HepG2 (cell line): ENCODE results near the gene TRUB1. TPM values are rescaled to one million over a fixed set of nuclear protein-coding genes. Genes with fewer than 3 reads are reported as not detected.

Source experiments
- CAMTA2 ChIP-seq: sonication (generic); formaldehyde crosslinking; IDR thresholded peaks from 2 replicates; pipeline ENCODE4 v1.4.0; 2020; ENCODE audit warnings: mild to moderate bottlenecking, missing genetic modification reagents, borderline replicate concordance
- CBX2 ChIP-seq, 2 experiments: fragments of 200-600 bp in 1 of 2; sonication (generic); formaldehyde crosslinking in 1 of 2; IDR thresholded peaks; 2 replicates each; pipeline versions ENCODE4 v1.7.0 to v1.8.1; 2018 to 2022; ENCODE audit warnings: low read depth in 2 of 2, low read length in 1 of 2, mild to moderate bottlenecking in 1 of 2, missing genetic modification reagents in 1 of 2
- FOSL2 ChIP-seq: sonication (generic); formaldehyde crosslinking; IDR thresholded peaks from 2 replicates; pipeline ENCODE4 v1.4.0; 2020; ENCODE audit warnings: missing genetic modification reagents
- HOXA5 ChIP-seq: sonication (generic); formaldehyde crosslinking; IDR thresholded peaks from 2 replicates; pipeline ENCODE4 v1.4.0; 2020; ENCODE audit warnings: missing genetic modification reagents
- ZNF746 ChIP-seq: sonication (generic); formaldehyde crosslinking; IDR thresholded peaks from 2 replicates; pipeline ENCODE4 v1.8.0; 2022; ENCODE audit warnings: mild to moderate bottlenecking, missing genetic modification reagents
- ZNF749 ChIP-seq: sonication (generic); formaldehyde crosslinking; IDR thresholded peaks from 2 replicates; pipeline ENCODE4 v1.8.0; 2022; ENCODE audit warnings: mild to moderate bottlenecking, missing genetic modification reagents, moderate library complexity, borderline replicate concordance
- ZSCAN12 ChIP-seq: sonication (generic); formaldehyde crosslinking; IDR thresholded peaks from 2 replicates; pipeline ENCODE4 v1.9.0; 2021; ENCODE audit warnings: mild to moderate bottlenecking, missing genetic modification reagents
- polyA plus RNA-seq, 8 experiments: library from polyadenylated mRNA; depleted of rRNA in 3 of 8; stranded (reverse) in 7 of 8; unstranded in 1 of 8; fragments of >200 nt; fragmentation: Illumina TruSeq in 4 of 8; extraction: Trizol in 4 of 8; gene quantifications; 2 replicates each; pipeline versions ENCODE4 v1.2.1 to v1.2.3, GENCODE V29; 2011 to 2016; ENCODE audit warnings: low read depth in 4 of 8, missing spikeins in 1 of 8, mixed read lengths in 1 of 8; ENCODE audit not compliant: insufficient read depth in 1 of 8
- total RNA-seq, 5 experiments: library from RNA; depleted of rRNA; stranded (reverse); fragments of >200 nt; fragmentation: Illumina TruSeq; extraction: Trizol; gene quantifications; 2 replicates each; pipeline ENCODE4 v1.2.3, GENCODE V29; 2016; ENCODE audit warnings: low read depth in 1 of 5
- TF ChIP-seq, protein P1 (sequence below): sonication (generic); formaldehyde crosslinking; IDR thresholded peaks from 2 replicates; pipeline ENCODE4 v1.5.1; 2020; ENCODE audit warnings: missing genetic modification reagents, mild to moderate bottlenecking, borderline replicate concordance
- TF ChIP-seq, protein P2 (sequence below): sonication (generic); formaldehyde crosslinking; IDR thresholded peaks from 2 replicates; pipeline ENCODE4; 2020; ENCODE audit warnings: missing genetic modification reagents, mild to moderate bottlenecking, borderline replicate concordance
- TF ChIP-seq, protein P3 (sequence below): sonication (generic); formaldehyde crosslinking; IDR thresholded peaks from 2 replicates; pipeline ENCODE4 v1.4.0; 2020; ENCODE audit warnings: missing genetic modification reagents
- TF ChIP-seq, protein P4 (sequence below): sonication (generic); formaldehyde crosslinking; IDR thresholded peaks from 2 replicates; pipeline ENCODE4 v1.5.0; 2020; ENCODE audit warnings: mild to moderate bottlenecking, missing genetic modification reagents, borderline replicate concordance
- TF ChIP-seq, protein P5 (sequence below): sonication (generic); formaldehyde crosslinking; IDR thresholded peaks from 2 replicates; pipeline ENCODE4 v1.4.0; 2020; ENCODE audit warnings: mild to moderate bottlenecking, missing genetic modification reagents

The TRUB1 gene
- total and polyA plus RNA-seq, 2 of the 13 experiments (the other 11 are each of a cell fraction or from before 2014, with no cell fraction given), result 10.6 to 38.9 TPM

DNA sequence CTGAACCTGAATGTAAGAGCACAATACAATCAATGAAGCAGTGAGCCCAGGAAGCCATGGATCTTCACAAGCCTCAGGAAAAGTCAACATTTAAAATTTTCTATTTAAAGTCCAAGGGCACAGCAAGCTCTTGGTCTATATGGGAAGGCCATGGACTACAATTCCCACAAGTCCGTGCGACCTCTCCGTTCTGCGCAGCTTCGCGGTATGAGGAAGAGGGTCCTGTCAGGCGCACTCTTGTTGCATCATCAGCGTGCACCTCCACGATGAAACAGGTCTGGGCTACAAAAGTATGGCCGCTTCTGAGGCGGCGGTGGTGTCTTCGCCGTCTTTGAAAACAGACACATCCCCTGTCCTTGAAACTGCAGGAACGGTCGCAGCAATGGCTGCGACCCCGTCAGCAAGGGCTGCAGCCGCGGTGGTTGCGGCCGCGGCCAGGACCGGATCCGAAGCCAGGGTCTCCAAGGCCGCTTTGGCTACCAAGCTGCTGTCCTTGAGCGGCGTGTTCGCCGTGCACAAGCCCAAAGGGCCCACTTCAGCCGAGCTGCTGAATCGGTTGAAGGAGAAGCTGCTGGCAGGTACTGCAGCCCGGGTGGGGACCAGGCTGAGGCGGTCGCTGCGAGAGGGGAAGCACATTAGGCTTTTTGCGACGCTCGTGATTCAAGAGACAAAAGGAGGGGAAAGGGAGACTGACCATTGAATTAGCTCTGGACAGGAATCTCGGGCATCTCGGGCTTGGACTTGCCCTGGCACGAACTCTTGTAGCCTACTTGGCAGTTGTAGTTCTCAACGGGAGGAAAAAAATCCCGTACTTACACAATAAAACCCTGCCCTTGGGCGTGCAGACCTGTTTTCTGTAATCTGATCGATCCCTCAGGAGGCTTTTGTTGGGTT lies at the start of gene TRUB1 (continued):
- TF ChIP-seq, protein P1, sequence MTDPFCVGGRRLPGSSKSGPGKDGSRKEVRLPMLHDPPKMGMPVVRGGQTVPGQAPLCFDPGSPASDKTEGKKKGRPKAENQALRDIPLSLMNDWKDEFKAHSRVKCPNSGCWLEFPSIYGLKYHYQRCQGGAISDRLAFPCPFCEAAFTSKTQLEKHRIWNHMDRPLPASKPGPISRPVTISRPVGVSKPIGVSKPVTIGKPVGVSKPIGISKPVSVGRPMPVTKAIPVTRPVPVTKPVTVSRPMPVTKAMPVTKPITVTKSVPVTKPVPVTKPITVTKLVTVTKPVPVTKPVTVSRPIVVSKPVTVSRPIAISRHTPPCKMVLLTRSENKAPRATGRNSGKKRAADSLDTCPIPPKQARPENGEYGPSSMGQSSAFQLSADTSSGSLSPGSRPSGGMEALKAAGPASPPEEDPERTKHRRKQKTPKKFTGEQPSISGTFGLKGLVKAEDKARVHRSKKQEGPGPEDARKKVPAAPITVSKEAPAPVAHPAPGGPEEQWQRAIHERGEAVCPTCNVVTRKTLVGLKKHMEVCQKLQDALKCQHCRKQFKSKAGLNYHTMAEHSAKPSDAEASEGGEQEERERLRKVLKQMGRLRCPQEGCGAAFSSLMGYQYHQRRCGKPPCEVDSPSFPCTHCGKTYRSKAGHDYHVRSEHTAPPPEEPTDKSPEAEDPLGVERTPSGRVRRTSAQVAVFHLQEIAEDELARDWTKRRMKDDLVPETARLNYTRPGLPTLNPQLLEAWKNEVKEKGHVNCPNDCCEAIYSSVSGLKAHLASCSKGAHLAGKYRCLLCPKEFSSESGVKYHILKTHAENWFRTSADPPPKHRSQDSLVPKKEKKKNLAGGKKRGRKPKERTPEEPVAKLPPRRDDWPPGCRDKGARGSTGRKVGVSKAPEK, result no peak
- TF ChIP-seq ZSCAN12 (CRISPR knock-in tag), result no peak
- no peak for TF ChIP-seq CAMTA2 (CRISPR knock-in tag)
- TF ChIP-seq, protein P2, sequence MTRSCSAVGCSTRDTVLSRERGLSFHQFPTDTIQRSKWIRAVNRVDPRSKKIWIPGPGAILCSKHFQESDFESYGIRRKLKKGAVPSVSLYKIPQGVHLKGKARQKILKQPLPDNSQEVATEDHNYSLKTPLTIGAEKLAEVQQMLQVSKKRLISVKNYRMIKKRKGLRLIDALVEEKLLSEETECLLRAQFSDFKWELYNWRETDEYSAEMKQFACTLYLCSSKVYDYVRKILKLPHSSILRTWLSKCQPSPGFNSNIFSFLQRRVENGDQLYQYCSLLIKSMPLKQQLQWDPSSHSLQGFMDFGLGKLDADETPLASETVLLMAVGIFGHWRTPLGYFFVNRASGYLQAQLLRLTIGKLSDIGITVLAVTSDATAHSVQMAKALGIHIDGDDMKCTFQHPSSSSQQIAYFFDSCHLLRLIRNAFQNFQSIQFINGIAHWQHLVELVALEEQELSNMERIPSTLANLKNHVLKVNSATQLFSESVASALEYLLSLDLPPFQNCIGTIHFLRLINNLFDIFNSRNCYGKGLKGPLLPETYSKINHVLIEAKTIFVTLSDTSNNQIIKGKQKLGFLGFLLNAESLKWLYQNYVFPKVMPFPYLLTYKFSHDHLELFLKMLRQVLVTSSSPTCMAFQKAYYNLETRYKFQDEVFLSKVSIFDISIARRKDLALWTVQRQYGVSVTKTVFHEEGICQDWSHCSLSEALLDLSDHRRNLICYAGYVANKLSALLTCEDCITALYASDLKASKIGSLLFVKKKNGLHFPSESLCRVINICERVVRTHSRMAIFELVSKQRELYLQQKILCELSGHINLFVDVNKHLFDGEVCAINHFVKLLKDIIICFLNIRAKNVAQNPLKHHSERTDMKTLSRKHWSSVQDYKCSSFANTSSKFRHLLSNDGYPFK, result peak; percentile 85; the same call in 1 of the 2 replicates
- TF ChIP-seq HOXA5 (CRISPR knock-in tag), result peak; percentile 71; the same call in 1 of the 2 replicates
- TF ChIP-seq, protein P3, sequence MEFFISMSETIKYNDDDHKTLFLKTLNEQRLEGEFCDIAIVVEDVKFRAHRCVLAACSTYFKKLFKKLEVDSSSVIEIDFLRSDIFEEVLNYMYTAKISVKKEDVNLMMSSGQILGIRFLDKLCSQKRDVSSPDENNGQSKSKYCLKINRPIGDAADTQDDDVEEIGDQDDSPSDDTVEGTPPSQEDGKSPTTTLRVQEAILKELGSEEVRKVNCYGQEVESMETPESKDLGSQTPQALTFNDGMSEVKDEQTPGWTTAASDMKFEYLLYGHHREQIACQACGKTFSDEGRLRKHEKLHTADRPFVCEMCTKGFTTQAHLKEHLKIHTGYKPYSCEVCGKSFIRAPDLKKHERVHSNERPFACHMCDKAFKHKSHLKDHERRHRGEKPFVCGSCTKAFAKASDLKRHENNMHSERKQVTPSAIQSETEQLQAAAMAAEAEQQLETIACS, result no peak
- TF ChIP-seq ZNF746 (CRISPR knock-in tag), result peak; percentile 12; the same call in 1 of the 2 replicates
- TF ChIP-seq, protein P4, sequence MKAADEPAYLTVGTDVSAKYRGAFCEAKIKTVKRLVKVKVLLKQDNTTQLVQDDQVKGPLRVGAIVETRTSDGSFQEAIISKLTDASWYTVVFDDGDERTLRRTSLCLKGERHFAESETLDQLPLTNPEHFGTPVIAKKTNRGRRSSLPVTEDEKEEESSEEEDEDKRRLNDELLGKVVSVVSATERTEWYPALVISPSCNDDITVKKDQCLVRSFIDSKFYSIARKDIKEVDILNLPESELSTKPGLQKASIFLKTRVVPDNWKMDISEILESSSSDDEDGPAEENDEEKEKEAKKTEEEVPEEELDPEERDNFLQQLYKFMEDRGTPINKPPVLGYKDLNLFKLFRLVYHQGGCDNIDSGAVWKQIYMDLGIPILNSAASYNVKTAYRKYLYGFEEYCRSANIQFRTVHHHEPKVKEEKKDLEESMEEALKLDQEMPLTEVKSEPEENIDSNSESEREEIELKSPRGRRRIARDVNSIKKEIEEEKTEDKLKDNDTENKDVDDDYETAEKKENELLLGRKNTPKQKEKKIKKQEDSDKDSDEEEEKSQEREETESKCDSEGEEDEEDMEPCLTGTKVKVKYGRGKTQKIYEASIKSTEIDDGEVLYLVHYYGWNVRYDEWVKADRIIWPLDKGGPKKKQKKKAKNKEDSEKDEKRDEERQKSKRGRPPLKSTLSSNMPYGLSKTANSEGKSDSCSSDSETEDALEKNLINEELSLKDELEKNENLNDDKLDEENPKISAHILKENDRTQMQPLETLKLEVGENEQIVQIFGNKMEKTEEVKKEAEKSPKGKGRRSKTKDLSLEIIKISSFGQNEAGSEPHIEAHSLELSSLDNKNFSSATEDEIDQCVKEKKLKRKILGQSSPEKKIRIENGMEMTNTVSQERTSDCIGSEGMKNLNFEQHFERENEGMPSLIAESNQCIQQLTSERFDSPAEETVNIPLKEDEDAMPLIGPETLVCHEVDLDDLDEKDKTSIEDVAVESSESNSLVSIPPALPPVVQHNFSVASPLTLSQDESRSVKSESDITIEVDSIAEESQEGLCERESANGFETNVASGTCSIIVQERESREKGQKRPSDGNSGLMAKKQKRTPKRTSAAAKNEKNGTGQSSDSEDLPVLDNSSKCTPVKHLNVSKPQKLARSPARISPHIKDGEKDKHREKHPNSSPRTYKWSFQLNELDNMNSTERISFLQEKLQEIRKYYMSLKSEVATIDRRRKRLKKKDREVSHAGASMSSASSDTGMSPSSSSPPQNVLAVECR, result peak; percentile 95; the same call in 1 of the 2 replicates
- TF ChIP-seq, protein P5, sequence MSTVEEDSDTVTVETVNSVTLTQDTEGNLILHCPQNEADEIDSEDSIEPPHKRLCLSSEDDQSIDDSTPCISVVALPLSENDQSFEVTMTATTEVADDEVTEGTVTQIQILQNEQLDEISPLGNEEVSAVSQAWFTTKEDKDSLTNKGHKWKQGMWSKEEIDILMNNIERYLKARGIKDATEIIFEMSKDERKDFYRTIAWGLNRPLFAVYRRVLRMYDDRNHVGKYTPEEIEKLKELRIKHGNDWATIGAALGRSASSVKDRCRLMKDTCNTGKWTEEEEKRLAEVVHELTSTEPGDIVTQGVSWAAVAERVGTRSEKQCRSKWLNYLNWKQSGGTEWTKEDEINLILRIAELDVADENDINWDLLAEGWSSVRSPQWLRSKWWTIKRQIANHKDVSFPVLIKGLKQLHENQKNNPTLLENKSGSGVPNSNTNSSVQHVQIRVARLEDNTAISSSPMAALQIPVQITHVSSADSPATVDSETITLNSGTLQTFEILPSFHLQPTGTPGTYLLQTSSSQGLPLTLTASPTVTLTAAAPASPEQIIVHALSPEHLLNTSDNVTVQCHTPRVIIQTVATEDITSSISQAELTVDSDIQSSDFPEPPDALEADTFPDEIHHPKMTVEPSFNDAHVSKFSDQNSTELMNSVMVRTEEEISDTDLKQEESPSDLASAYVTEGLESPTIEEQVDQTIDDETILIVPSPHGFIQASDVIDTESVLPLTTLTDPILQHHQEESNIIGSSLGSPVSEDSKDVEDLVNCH (CRISPR knock-in tag), result no peak
- TF ChIP-seq ZNF749 (CRISPR knock-in tag), result peak; percentile 37; the same call in 1 of the 2 replicates
- TF ChIP-seq CBX2 (IDR thresholded peaks at IDR 0.05; ENCODE audit: low read depth, low read length), result no peak
- no peak for TF ChIP-seq CBX2 (CRISPR knock-in tag; IDR thresholded peaks at IDR 0.05; ENCODE audit: low read depth)
- TF ChIP-seq FOSL2 (CRISPR knock-in tag), result peak; percentile 72
